ENCODE results near the gene WNT7A. TPM values are rescaled to one million over a fixed set of nuclear protein-coding genes. Genes with fewer than 3 reads are reported as not detected.
A peak's percentile ranks its signal among the peaks of the same experiment; 100 is the strongest.

The WNT7A gene
- total RNA-seq, 1 experiment from 2014 or later = not detected

DNA sequence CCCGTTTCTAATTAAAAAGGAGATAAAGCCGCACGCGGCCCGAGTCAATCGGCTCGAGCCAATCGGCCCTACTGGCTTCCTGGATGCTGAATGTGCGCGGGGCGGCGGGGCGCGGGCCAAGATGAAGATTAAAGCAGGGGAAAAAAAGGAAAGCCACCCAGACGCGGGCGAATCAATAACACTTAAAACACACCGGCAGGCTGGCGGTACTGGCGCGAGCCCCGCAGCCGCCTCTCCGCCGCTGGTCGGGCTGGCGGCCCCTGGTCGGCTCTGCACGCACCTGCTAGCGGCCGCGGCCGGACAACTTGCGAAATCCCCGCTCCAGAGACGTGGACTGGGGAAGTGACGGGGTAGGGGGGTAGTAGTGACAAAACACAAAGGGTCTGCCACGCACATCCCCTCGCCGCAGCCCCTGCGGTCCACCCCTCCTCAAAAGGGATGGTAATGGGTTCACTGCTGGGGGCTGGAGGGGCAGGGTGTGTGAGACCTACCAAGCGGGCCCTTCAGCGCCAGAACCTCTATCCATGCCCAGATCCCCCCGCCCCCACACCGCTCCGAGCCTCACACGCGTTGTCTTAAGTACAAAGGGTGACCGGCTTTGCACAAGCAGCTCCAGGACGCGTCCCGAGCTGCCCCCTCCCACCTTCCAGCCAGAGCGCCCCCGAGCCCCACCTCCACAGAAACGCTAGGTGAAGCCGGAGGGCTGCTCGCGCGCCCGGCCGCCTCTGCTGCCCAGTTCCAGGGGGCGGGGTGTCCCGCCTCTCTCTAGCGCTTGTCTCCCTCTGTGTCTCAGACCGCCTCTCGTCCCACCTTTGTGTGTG, 1.4 kb downstream of the WNT7A start:
- no peak overlapping the region for H2AFZ ChIP-seq (ENCODE audit: low read length)
- no peaks in the 10 kb centered on the region for H3K9me3 ChIP-seq (ENCODE audit: control insufficient read depth, low read depth, low read length)
- peak overlapping the region; percentile 44 for H3K4me2 ChIP-seq (ENCODE audit: insufficient read depth, insufficient read length, low read length)
- no peak overlapping the region for H3T11ph ChIP-seq (ENCODE audit: low read length)
- no peaks in the 10 kb centered on the region for H4K20me1 ChIP-seq (ENCODE audit: control insufficient read depth, insufficient read depth, insufficient read length)
- Mint-ChIP-seq H3K27ac (no peak overlapping the region), H3K4me3 (peak overlapping the region; percentile 46 to 79), H3K36me3 (ENCODE audit: insufficient read depth in 1 of 3, low read depth in 3 of 3) (peaks cover 0 to 2% (median 0%) of the 10 kb centered on the region in 3 experiments; a peak in 1 of 7 replicates), H3K9me3 (no peaks in the 10 kb centered on the region; a peak in 2 of 5 replicates), H3K27me3 (ENCODE audit: low read depth) (peaks cover 94% of the 10 kb centered on the region), H3K4me1 (peaks cover 19 to 24% of the 10 kb centered on the region in 2 experiments)
- H3K56ac ChIP-seq (ENCODE audit: insufficient read length, low read depth, low read length) = no peak overlapping the region
- no peak overlapping the region for H3K18ac ChIP-seq (ENCODE audit: insufficient read length, low read depth, low read length)
- H4K5ac ChIP-seq (ENCODE audit: insufficient read length, low read depth, low read length) = no peak overlapping the region
- no peak overlapping the region for H2BK5ac ChIP-seq (ENCODE audit: insufficient read length, low read length)
- H3K4me1 ChIP-seq (ENCODE audit: insufficient read depth, low read length) = peaks cover 2% of the 10 kb centered on the region; the same call in 1 of the 2 replicates
- no peak overlapping the region for H3K27ac ChIP-seq (ENCODE audit: insufficient read length, low read depth, low read length)
- TF ChIP-seq, protein P1, sequence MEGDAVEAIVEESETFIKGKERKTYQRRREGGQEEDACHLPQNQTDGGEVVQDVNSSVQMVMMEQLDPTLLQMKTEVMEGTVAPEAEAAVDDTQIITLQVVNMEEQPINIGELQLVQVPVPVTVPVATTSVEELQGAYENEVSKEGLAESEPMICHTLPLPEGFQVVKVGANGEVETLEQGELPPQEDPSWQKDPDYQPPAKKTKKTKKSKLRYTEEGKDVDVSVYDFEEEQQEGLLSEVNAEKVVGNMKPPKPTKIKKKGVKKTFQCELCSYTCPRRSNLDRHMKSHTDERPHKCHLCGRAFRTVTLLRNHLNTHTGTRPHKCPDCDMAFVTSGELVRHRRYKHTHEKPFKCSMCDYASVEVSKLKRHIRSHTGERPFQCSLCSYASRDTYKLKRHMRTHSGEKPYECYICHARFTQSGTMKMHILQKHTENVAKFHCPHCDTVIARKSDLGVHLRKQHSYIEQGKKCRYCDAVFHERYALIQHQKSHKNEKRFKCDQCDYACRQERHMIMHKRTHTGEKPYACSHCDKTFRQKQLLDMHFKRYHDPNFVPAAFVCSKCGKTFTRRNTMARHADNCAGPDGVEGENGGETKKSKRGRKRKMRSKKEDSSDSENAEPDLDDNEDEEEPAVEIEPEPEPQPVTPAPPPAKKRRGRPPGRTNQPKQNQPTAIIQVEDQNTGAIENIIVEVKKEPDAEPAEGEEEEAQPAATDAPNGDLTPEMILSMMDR (conservative IDR thresholded peaks at IDR 0.05) = no peak
- H3K79me2 ChIP-seq (ENCODE audit: insufficient read depth, low read length) = no peaks in the 10 kb centered on the region
- no peak overlapping the region for H3K4ac ChIP-seq (ENCODE audit: low read depth, low read length)
- DNase-seq = peak; percentile 65
- H2BK120ac ChIP-seq (ENCODE audit: low read depth, low read length, poor library complexity, severe bottlenecking) = no peak overlapping the region
- H2BK20ac ChIP-seq (ENCODE audit: low read depth, low read length, poor library complexity, severe bottlenecking) = no peak overlapping the region
- no peak overlapping the region for H2BK15ac ChIP-seq (ENCODE audit: low read depth, low read length)
- H2AK5ac ChIP-seq (ENCODE audit: insufficient read length, low read length) = no peak overlapping the region
- peaks cover 24% of the 10 kb centered on the region for H3K23me2 ChIP-seq (ENCODE audit: insufficient read length, low read depth, low read length, poor library complexity, severe bottlenecking)
- H4K91ac ChIP-seq (ENCODE audit: insufficient read length, low read depth, low read length) = no peak overlapping the region
- H3K27me3 ChIP-seq (ENCODE audit: insufficient read depth, low read length) = peaks cover 53% of the 10 kb centered on the region
- no peak overlapping the region for H3K14ac ChIP-seq (ENCODE audit: insufficient read depth, low read length)
- no peak overlapping the region for H3K9ac ChIP-seq (ENCODE audit: extremely low read depth, insufficient read length, low read length)
- no CpG with 5 or more reads among the region's 66 CpGs for WGBS (ENCODE audit: extremely low coverage, insufficient read length, low lambda C conversion rate)
- H2BK12ac ChIP-seq (ENCODE audit: insufficient read length, low read depth, low read length) = no peak overlapping the region
- H4K8ac ChIP-seq (replicated peaks; ENCODE audit: insufficient read length, low read depth, low read length) = no peak overlapping the region
- no peaks in the 10 kb centered on the region for H3K79me1 ChIP-seq (ENCODE audit: insufficient read depth, low read depth, low read length, poor library complexity, severe bottlenecking)
- H3K23ac ChIP-seq (ENCODE audit: insufficient read length, low read depth, low read length) = no peak overlapping the region

All from H9 (cell line).